Urinary bladder (tissue), 4 donors: ENCODE measurements around the gene MKNK2. TPM values are rescaled to one million over a fixed set of nuclear protein-coding genes. Genes with fewer than 3 reads are reported as not detected.
"Not testable (repeated sequence)": the region's sequence is repeated elsewhere in the genome, so short reads cannot be mapped to it uniquely, and the experiment has no call there.

Source experiments
- DNase-seq: peaks from one replicate; pipeline ENCODE4 v3.0.0-alpha.2; 2015; ENCODE audit errors: extremely low spot score
- H3K27ac ChIP-seq: one replicate; pipeline ENCODE4 v1.5.1; 2013; ENCODE audit warnings: low read depth, mild to moderate bottlenecking, moderate library complexity
- H3K36me3 ChIP-seq: one replicate; pipeline ENCODE4 v1.6.1; 2013; ENCODE audit warnings: mild to moderate bottlenecking, moderate library complexity; ENCODE audit not compliant: insufficient read depth
- H3K4me1 ChIP-seq: one replicate; pipeline ENCODE4 v1.6.1; 2013; ENCODE audit warnings: mild to moderate bottlenecking, moderate library complexity; ENCODE audit not compliant: insufficient read depth
- H3K4me3 ChIP-seq: one replicate; pipeline ENCODE4 v1.5.1; 2013; ENCODE audit warnings: low read depth, low read length
- WGBS: extraction: QIAGEN DNeasy Blood & Tissue Kit; methylation state at CpG from one replicate; pipeline ENCODE4 v1.1.7; 2013; 5-methylcytosine and 5-hydroxymethylcytosine counted together
- polyA plus RNA-seq: library from polyadenylated mRNA; stranded (reverse); fragments of 200-250 nt; gene quantifications from one replicate; pipeline ENCODE4 v1.2.3, GENCODE V29; 2013
- total RNA-seq: library from RNA; depleted of rRNA; stranded (reverse); fragments of >200 nt; gene quantifications from one replicate; pipeline ENCODE4 v1.2.3, GENCODE V29; 2014
- donor health status: healthy with polysubstance abuse.
- donor health status: healthy.

Gene MKNK2
- total and polyA plus RNA-seq, 2 donors, result 21.5 to 144 TPM

DNA sequence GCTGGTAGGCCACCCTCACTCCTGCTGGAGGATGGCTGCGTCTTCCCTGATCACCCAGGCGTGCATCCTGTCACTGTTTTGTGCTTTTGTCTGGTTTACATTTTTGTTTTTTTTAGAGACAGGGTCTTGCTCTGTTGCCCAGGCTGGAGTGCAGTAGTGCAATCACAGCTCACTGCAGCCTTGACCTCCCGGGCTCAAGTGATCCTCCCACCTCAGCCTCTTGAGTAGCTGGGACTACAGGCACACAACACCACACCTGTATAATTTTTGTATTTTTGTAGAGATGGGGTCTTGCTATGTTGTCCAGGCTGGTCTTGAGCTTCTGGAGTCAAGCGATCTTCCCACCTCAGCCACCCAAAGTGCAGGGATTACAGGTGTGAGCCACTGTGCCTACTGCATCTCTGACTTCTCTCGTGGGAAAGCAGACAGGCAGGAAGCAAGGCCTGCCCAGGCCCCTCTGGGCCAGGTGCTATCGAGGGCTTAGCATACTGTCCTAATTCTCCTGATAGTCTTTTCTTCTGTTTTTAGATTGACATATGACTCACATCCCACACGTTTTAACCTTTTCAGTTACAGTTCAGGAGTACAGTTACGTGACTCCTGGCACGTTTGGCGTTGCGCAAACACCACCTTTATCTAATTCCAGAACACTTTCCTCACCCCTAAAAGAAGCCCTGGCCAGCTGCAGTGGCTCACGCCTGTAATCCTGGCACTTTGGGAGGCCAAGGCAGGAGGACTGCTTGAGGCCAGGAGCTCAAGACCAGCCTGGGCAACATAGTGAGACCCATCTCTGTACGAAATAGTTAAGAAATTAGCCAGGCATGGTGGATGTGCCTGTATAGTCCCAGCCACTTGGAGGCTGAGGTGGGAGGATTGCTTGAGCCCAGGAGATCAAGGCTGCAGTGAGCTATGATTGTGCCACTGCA lies 35.9 kb upstream of the MKNK2 start:
- not testable (repeated sequence) for H3K4me1 ChIP-seq, H3K36me3 ChIP-seq, DNase-seq, H3K4me3 ChIP-seq
- WGBS, result 82% methylated on average over 13 of the region's 13 CpGs
- H3K27ac ChIP-seq, result peak overlapping the region; percentile 12

DNA sequence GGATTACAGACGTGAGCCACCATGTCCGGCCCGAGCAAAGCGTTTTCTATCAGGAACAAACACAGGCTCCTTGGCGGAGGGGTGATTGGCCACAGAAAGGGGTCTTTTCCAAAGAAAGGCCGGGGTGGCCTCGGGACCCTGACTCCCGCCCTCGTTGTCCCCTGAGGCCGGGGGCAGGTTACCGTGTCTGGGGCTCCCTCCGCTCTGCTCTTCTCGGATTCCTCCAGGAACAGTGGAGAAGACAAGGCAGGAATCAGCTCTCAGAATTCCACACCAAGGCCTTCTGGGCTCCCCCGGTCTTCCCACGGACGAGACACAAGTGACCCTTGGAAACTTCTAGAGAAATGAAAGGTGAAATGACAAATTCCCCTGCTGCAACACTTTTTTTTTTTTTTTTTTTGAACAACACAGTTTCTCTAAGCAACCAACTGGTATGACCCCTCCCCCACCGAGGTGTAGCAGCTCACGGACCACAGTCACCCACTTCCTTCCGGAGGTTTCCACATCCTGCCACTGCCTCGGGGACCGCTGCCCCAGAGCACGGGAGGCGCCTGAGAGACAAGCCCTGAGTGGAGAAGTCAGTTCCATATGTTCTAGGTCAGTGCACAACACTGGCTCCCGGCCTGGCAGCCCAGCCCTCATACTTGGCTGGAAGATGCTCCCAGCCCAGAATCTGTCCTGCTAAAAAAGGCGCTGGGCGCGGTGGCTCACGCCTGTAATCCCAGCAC lies 34.1 kb upstream of the MKNK2 start:
- H3K27ac ChIP-seq, result no peak overlapping the region
- peaks cover under 1% of the 10 kb centered on the region for H3K36me3 ChIP-seq
- no peaks in the 10 kb centered on the region for H3K4me1 ChIP-seq
- peak overlapping the region; percentile 10 for H3K4me3 ChIP-seq
- no peak for DNase-seq
- WGBS, result 76% methylated on average over 28 of the region's 28 CpGs

DNA sequence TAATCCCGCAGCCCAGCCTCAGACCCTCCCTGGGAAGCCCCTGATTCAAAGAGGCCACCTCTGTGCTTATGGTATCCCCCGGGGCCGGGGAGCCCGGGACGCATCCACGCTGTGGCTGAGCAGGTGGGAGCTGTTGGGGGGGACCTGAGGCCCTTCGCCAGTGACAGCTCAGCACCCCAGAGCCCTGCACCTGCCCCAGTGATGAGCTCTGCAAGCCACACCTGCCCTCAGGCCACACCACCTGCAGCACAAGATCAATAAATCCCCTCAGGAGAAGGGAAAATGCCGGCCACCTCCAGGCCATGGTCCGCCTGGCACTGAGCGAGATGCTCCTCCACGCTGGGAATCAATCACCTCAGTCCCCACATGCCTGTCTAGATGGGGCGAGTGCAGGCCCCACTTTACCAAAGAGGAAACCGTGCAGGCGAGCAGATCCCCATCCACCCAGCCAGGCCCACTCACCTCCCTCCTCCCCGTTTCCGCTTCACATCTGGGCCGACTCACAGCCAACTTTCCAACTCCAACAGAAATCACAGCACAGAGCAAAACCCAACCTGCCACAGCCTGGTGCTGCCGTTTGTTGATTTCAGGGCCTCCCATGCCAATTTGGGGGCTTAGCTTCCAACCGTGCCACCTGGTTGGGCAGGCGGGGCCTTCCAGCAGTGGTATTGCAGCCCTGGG lies 32.3 kb upstream of the MKNK2 start:
- Histone ChIP-seq H3K4me3 (peak overlapping the region; percentile 3), H3K36me3 (peaks cover 2% of the 10 kb centered on the region), H3K4me1 (no peaks in the 10 kb centered on the region), H3K27ac (no peak overlapping the region)
- 69% methylated on average over 20 of the region's 20 CpGs for WGBS
- no peak for DNase-seq

DNA sequence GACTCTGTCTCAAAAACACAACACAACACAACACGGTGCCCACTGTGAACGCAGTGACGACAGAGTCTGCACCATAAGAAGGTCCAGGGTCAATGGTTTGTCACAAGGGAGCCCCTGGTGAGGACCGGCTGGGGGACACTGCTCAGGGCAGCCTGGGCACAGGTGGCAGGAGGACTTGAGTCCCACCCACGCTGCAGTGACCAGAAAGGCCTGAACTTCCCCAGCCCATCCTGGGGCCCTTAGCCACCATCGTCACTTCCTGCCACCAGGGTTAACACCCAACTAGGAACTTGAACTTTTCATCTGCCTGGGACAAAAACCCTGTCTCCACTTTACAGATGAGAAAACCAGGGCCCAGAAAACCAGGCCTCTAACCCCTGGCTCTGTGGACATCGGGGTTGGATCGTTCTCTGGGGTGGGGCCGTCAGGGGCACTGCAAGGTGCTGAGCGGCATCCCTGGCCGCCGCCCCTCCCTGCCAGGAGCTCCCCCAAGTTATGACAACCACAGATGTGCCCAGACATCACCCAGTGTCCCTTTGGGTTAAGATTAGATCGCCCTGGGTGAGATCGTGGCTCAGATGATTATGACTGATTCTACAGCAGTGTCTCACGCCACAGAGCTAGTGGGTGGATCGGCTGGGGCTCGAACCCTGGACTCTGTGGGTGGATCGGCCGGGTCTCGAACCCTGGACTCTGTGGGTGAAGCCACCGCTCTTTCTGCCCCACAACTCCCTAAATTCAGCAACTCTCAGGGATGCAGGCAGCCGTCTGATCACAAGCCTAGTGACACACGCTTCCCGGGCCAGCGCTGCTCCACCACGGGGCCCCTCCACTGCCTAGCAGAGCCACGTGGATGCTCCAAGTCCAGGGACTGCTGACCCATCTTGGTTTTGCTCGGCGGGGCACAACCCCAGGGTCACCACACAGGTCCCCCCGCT lies 31.1 kb upstream of the MKNK2 start:
- 82% methylated on average over 30 of the region's 30 CpGs for WGBS
- no peak for DNase-seq
- peak overlapping the region; percentile 51 for H3K27ac ChIP-seq
- H3K4me1 ChIP-seq, result no peaks in the 10 kb centered on the region
- no peak overlapping the region for H3K4me3 ChIP-seq
- H3K36me3 ChIP-seq, result peaks cover 3% of the 10 kb centered on the region

DNA sequence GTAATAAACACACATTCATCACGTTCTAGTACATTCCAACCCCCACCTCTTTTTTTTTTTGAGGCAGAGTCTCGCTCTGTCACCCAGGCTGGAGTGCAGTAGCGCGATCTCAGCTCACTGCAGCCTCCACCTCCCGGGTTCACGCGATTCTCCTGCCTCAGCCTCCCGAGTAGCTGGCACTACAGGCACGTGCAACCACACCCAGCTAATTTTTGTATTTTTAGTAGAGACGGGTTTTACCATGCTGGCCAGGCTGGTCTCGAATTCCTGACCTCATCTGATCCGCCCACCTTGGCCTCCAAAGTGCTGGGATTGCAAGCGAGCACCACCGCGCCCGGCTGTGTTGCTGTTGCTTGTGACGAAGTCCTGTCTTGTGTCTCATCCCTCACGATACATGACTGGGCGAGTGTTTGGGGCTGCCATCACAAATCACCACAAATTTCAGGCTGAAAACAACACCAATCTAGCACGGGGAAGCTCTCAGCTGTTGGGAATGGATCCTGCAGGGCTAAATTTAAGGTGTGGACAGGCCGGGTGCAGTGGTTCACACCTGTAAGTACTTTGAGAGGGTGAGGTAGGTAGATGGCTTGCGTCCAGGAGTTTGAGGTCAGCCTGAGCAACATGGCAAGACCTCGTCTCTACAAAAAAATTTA lies 29.4 kb upstream of the MKNK2 start:
- WGBS, result 84% methylated on average over 23 of the region's 23 CpGs
- Histone ChIP-seq H3K36me3 (peaks cover 8% of the 10 kb centered on the region), H3K4me3 (no peak overlapping the region), H3K27ac (no peak overlapping the region), H3K4me1 (no peaks in the 10 kb centered on the region)
- DNase-seq, result no peak

DNA sequence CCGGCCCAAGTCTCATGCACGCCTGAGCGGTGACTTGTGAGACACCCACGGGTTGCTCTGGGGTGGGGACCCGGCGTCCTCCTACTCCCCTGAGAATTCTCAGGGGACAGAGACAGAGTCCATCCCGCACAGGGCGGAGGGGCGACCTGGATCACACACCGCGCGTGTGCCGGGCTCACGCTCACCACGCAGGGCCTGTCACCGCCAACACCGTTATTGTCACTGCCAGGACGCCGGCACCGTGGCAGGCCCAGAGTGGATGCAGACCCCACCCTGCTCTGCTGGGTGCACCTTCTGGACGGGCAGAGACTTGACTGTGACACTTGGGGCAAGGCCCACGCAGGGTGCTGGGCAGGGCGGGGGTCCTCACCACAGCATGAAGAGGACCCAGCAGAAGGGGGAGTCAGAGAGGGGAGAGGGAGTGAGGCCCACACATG lies 28.8 kb upstream of the MKNK2 start:
- Histone ChIP-seq H3K36me3 (peaks cover 8% of the 10 kb centered on the region), H3K27ac (no peak overlapping the region)
- WGBS, result 87% methylated on average over 23 of the region's 23 CpGs

DNA sequence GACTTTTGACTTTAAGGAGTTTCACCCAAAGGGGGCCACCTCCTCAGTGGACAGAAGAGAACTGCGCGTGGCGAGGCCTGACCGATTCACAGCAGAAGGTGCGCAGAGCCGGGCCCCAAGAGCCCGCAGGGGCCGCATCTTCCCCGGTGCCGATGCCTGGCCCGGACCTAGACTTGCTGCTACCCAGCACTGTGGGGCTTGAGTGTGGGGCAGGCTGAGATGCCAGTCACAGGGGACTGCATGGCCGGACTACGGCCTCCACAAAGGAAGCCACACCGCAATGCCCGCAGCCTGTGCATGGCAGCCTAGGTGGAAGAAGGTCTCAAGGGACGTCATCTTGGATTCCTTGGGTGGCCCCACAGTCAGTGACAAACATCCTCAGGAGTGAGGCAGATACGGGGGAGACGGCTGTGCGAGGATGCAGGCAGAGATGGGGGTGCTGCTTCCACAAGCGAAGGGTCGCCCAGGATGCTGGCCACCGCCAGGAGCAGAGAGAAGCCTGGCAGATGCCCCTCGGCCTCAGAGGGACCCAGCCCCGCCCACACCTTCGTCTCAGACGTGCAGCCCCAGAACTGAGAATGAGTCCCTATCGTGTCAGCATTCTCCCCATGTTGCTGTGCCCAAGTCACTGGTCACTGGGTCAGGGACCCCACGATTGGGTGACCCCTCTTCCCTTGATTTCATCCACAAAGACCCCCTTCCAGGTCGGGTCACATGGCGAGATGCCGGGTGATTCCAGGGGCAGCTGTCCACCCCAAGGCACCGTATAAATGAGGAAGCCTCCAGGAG lies 28.2 kb upstream of the MKNK2 start:
- WGBS, result 91% methylated on average over 32 of the region's 32 CpGs
- Histone ChIP-seq H3K4me1 (no peaks in the 10 kb centered on the region), H3K4me3 (no peak overlapping the region), H3K36me3 (peaks cover 8% of the 10 kb centered on the region), H3K27ac (no peak overlapping the region)
- no peak for DNase-seq

More for the DNA sequence above, 28.8 kb upstream of the MKNK2 start:
- no peak for DNase-seq
- no peak overlapping the region for H3K4me3 ChIP-seq
- H3K4me1 ChIP-seq, result no peaks in the 10 kb centered on the region

DNA sequence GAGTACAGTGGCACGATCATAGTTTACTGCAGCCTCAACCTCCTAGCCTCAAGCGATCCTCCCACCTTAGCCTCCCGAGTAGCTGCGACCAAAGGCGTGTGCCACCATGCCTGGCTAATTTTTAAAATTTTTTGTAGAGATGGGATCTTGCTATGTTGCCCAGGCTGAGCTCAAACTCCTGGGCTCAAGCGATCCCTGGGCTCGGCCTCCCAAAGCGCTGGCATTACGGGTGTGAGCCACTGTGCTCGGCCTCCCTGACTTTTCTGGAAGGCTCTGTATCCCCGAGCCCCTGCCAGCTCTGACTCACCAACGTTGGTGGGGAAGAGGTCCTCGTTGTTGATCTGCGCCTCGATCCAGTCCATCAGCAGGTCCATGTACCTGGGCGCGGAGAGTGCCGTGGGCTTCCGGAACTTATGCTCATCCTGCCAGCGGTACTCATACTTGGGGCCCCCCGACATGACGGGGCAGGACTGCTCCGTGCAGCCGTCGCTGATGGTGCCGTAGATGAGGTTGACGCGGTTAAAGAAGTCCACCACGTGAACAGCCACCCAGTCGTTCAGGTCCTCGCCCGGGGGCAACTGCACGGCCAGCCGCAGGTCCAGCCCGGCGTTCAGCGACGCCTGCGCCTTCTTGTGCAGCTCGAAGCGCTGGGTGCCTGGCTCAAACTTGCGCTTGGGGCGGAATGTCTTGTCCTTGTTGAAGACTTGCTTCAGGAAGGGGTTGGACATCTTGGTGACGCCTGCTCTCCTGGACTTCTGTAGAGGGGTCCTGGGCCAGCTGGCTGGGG lies 27.0 kb upstream of the MKNK2 start:
- H3K27ac ChIP-seq, result no peak overlapping the region
- H3K4me3 ChIP-seq, result no peak overlapping the region
- no peak for DNase-seq
- H3K4me1 ChIP-seq, result no peaks in the 10 kb centered on the region
- 97% methylated on average over 44 of the region's 44 CpGs for WGBS
- peaks cover 8% of the 10 kb centered on the region for H3K36me3 ChIP-seq

DNA sequence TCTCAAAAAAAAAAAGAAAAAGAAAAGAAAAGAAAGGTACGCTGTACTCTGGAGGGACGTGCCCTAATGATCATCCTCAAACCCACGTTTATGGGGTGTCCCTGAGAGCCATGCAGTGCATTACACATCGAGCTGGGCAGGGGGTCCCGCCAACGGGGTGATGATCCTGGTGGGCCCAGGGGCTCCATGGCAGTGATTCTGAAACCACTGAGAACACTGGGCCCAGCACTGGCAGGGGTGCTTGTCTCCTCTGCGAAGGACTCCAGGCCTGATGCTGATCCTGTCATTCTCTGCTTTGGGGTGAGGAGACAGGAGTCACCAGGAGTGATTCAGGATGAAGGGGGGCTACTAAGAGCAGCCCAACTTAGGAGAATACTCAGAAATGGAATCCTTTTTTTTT lies 26.4 kb upstream of the MKNK2 start:
- H3K36me3 ChIP-seq, result peaks cover 10% of the 10 kb centered on the region
- H3K4me3 ChIP-seq, result no peak overlapping the region
- WGBS, result 93% methylated on average over 7 of the region's 7 CpGs
- H3K27ac ChIP-seq, result no peak overlapping the region
- H3K4me1 ChIP-seq, result no peaks in the 10 kb centered on the region
- DNase-seq, result no peak

DNA sequence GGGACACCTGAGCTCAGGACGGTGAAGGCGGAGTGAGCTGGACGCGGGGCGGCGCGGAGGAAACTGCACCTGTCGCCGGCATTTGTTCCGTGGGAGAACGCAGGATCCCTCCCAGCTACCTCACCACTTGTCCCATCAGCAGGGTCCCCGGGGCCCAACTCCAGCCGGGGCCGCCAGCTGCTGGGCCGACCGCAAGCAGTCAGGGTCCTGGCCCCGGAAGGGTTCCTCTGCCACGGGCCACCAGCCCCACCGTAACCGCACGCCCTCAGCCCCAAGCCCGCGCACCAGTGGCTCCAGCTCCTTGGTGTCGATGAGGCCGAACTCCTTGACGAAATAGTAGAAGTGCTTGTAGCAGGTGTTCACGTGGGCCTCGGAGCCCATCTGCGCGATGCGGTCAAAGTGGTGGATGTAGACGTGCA lies 25.5 kb upstream of the MKNK2 start:
- DNase-seq, result no peak
- H3K27ac ChIP-seq, result no peak overlapping the region
- WGBS, result 98% methylated on average over 32 of the region's 32 CpGs
- H3K4me1 ChIP-seq, result no peaks in the 10 kb centered on the region
- H3K4me3 ChIP-seq, result no peak overlapping the region
- peaks cover 10% of the 10 kb centered on the region for H3K36me3 ChIP-seq

DNA sequence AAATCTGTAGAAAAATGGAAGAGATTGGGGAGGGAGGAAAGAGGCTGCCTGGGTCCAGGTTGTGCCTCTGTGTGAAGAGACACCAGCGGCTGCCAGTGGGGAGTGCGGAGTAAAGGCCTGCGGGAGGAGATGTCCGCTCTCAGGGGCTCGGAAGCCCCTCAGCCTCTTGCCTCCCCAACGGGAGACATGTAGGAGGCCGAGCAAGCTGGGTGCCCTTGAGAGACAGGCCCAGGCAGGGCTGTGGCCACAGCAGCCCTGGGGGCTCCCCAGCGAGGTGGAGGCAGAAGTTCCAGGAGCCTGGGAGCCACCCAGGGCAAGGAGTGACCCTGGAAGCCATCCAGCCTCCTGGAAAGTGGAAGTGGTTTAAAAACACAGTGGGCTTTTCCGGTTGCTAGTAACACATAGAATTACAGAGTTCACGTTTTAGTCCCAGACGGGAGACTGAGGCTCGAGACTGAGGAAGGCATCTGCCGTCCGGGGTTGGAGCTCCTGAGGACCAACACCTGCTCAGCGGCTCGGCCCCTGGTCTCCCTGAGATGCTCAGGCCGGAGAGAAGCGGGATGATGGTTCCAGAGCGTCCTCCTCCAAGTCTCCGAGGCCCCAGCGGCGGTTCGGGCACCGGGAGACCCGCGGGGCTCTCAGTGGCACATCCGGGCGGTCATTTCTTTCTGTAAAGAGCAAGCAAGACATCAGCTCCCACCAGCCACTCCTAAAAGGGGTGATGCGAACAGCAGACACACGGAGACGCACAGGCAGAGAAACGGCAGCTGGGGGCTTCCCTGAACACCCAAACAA lies 21.9 kb upstream of the MKNK2 start:
- DNase-seq, result no peak
- H3K36me3 ChIP-seq, result peaks cover 8% of the 10 kb centered on the region
- H3K4me1 ChIP-seq, result no peaks in the 10 kb centered on the region
- 89% methylated on average over 32 of the region's 32 CpGs for WGBS
- no peak overlapping the region for H3K4me3 ChIP-seq
- no peak overlapping the region for H3K27ac ChIP-seq
